HepG2 (cell line): ENCODE data around the gene OR1M1. TPM values are rescaled to one million over a fixed set of nuclear protein-coding genes. Genes with fewer than 3 reads are reported as not detected.
"Not testable (repeated sequence)": the region's sequence is repeated elsewhere in the genome, so short reads cannot be mapped to it uniquely, and the experiment has no call there.

Source experiments
- ATAC-seq: fragments of 200-7000 bp; cut with Tn5 transposase; 3 replicates; pipeline ENCODE4 v1.9.1; 2020; ENCODE audit warnings: mild to moderate bottlenecking, moderate library complexity
- BruUV-seq: library from RNA; stranded (reverse); fragments of 400-500 nt; replicated peaks from 2 replicates; lab custom pipeline; 2021; lab: Mats Ljungman, UMichigan
- CTCF ChIA-PET: fragments of 300-600 bp; formaldehyde crosslinking; extraction: SDS; loops from one replicate; lab custom pipeline; 2021; ENCODE audit warnings: low total read pairs, inconsistent platforms, low intra/inter-chr PET ratio; lab: Yijun Ruan, JAX
- POLR2A ChIA-PET: fragments of 350-600 bp; sonication (Branson Sonifier 250); formaldehyde crosslinking; loops from one replicate; lab custom pipeline; 2020; ENCODE audit warnings: antibody characterized with exemption, inconsistent platforms; lab: Yijun Ruan, JAX
- DNase-seq: peaks from one replicate; pipeline ENCODE4 v3.0.0-alpha.2; 2015; ENCODE audit warnings: low spot score
- FAIRE-seq: peaks from 3 replicates; lab custom pipeline; 2011; peaks lifted over from hg19 to GRCh38; lab: Jason Lieb, UNC
- H2AFZ ChIP-seq: one replicate; pipeline ENCODE4 v1.6.1; 2011; ENCODE audit warnings: low read length, inconsistent platforms
- H3K27ac ChIP-seq: fragments of 300-600 bp; 3 replicates; pipeline ENCODE4 v1.8.0; 2011; ENCODE audit warnings: mixed run types, mild to moderate bottlenecking, mixed read lengths, low read length, inconsistent platforms; ENCODE audit not compliant: insufficient read depth; ENCODE audit errors: extremely low read length
- H3K27me3 ChIP-seq, 2 experiments: fragments of 200-600 bp in 1 of 2; 2 replicates in 1 of 2; 3 replicates in 1 of 2; pipeline versions ENCODE4 v1.6.0 to v1.8.0; 2011; ENCODE audit warnings: low read length in 2 of 2, mild to moderate bottlenecking in 2 of 2, moderate library complexity in 2 of 2, inconsistent platforms in 1 of 2; ENCODE audit not compliant: insufficient read depth in 2 of 2, control insufficient read depth in 1 of 2
- H3K36me3 ChIP-seq, 2 experiments: fragments of 200-600 bp in 1 of 2; replicated peaks in 1 of 2; 2 replicates in 1 of 2; 3 replicates in 1 of 2; pipeline versions ENCODE4 v1.5.1 to v1.8.0; 2011; ENCODE audit warnings: low read length in 2 of 2, inconsistent platforms in 1 of 2; ENCODE audit not compliant: insufficient read depth in 2 of 2, control insufficient read depth in 1 of 2
- H3K4me1 ChIP-seq: 2 replicates; pipeline ENCODE4 v1.5.1; 2012; ENCODE audit warnings: low read length, inconsistent platforms; ENCODE audit not compliant: insufficient read depth
- H3K4me2 ChIP-seq: 2 replicates; pipeline ENCODE4 v1.6.0; 2011; ENCODE audit warnings: low read depth, low read length, inconsistent platforms
- H3K4me3 ChIP-seq, 3 experiments: fragments of 200-600 bp in 1 of 3; sonication (generic), shearing (Covaris generic) in 1 of 3; replicated peaks in 1 of 3; 2 replicates each; pipeline ENCODE4 v1.5.1; 2011 to 2016; ENCODE audit warnings: low read length in 3 of 3, inconsistent platforms in 2 of 3, low read depth in 2 of 3, mild to moderate bottlenecking in 2 of 3, control low read depth in 1 of 3, mixed read lengths in 1 of 3; ENCODE audit not compliant: insufficient read depth in 1 of 3
- H3K79me2 ChIP-seq: one replicate; pipeline ENCODE4 v1.6.1; 2011; ENCODE audit warnings: low read length, inconsistent platforms; ENCODE audit not compliant: insufficient read depth
- H3K9ac ChIP-seq: 2 replicates; pipeline ENCODE4 v1.6.0; 2011; ENCODE audit warnings: mild to moderate bottlenecking, low read depth, low read length, inconsistent platforms; ENCODE audit not compliant: insufficient read depth
- H3K9me3 ChIP-seq: 2 replicates; pipeline ENCODE4 v1.5.1; 2012; ENCODE audit warnings: mild to moderate bottlenecking, low read length
- H4K20me1 ChIP-seq: 2 replicates; pipeline ENCODE4 v1.6.0; 2011; ENCODE audit warnings: inconsistent platforms, mild to moderate bottlenecking, low read length, moderate library complexity; ENCODE audit not compliant: insufficient read depth
- USF2 ChIP-seq, 2 experiments: sonication (generic) in 1 of 2; formaldehyde crosslinking in 1 of 2; IDR thresholded peaks; 2 replicates each; pipeline versions ENCODE4 v1.5.1 to v1.6.1; 2011 to 2020; ENCODE audit warnings: borderline replicate concordance in 1 of 2, low read depth in 1 of 2, low read length in 1 of 2, mild to moderate bottlenecking in 1 of 2, missing genetic modification reagents in 1 of 2, moderate library complexity in 1 of 2
- ZNF121 ChIP-seq: sonication (generic); formaldehyde crosslinking; IDR thresholded peaks from 2 replicates; pipeline ENCODE4 v1.5.0; 2020; ENCODE audit warnings: mild to moderate bottlenecking, missing genetic modification reagents
- ZNF768 ChIP-seq: sonication (generic); formaldehyde crosslinking; IDR thresholded peaks from 2 replicates; pipeline ENCODE4 v1.4.0; 2020; ENCODE audit warnings: missing genetic modification reagents
- WGBS: methylation state at CpG from one replicate; pipeline ENCODE4 v1.1.6; 2017; ENCODE audit warnings: low lambda C conversion rate; 5-methylcytosine and 5-hydroxymethylcytosine counted together
- in situ Hi-C: cut with HindIII; loops from 2 replicates; pipeline ENCODE4 v1.10.0; 2017; ENCODE audit warnings: low pct_unique_long_range_greater_than_20kb; ENCODE audit not compliant: extremely low pct_ligation_motif_present
- intact Hi-C: fragments of 100-400 bp; cut with micrococcal nuclease; formaldehyde crosslinking; loops from one replicate; pipeline ENCODE4 v1.10.0; 2022; ENCODE audit not compliant: unreplicated experiment
- polyA plus RNA-seq, 8 experiments: library from polyadenylated mRNA; depleted of rRNA in 3 of 8; stranded (reverse) in 7 of 8; unstranded in 1 of 8; fragments of >200 nt; fragmentation: Illumina TruSeq in 4 of 8; extraction: Trizol in 4 of 8; gene quantifications; 2 replicates each; pipeline versions ENCODE4 v1.2.1 to v1.2.3, GENCODE V29; 2011 to 2016; ENCODE audit warnings: low read depth in 4 of 8, missing spikeins in 1 of 8, mixed read lengths in 1 of 8; ENCODE audit not compliant: insufficient read depth in 1 of 8
- total RNA-seq, 5 experiments: library from RNA; depleted of rRNA; stranded (reverse); fragments of >200 nt; fragmentation: Illumina TruSeq; extraction: Trizol; gene quantifications; 2 replicates each; pipeline ENCODE4 v1.2.3, GENCODE V29; 2016; ENCODE audit warnings: low read depth in 1 of 5
- TF ChIP-seq, protein P1 (sequence below): sonication (generic); formaldehyde crosslinking; IDR thresholded peaks from 2 replicates; pipeline ENCODE4 v1.8.1; 2023; ENCODE audit warnings: mild to moderate bottlenecking, missing genetic modification reagents, borderline replicate concordance
- TF ChIP-seq, protein P2 (sequence below): sonication (generic); formaldehyde crosslinking; IDR thresholded peaks from 2 replicates; pipeline ENCODE4 v1.4.0; 2020; ENCODE audit warnings: missing genetic modification reagents

The OR1M1 gene
- total and polyA plus RNA-seq, 2 of the 13 experiments (the other 11 are each of a cell fraction or from before 2014, with no cell fraction given) = not detected

DNA sequence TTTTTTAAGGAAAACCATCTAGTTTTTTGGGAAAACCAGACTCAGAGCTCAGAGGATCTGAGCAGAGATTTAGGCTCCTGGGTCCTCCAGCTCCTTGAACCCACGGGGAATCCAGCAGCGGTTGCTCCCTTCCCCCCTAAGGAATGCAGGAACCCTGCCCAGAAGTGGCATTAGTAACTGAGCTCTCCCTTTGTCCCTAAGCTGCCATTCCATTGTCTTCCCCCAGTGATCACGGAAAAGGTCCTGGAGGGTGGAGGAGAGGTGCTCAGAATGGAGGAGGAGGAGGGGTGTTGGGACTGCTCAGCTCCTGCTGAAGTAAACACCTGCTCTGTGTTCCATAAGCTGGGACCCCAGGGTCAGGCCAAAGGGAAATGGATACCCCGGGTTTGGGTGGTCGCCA, 16.8 kb upstream of the OR1M1 start:
- Histone ChIP-seq H2AFZ (no peak overlapping the region), H3K4me3 (no peak overlapping the region), H3K9me3 (no peaks in the 10 kb centered on the region), H3K79me2 (no peaks in the 10 kb centered on the region), H3K4me1 (no peaks in the 10 kb centered on the region), H4K20me1 (no peaks in the 10 kb centered on the region), H3K36me3 (no peaks in the 10 kb centered on the region)
- in situ Hi-C loops = no loop called here
- intact Hi-C loops = no loop called here
- ATAC-seq (no peak), FAIRE-seq (no peak)
- no TSS peak for BruUV-seq
- TF ChIP-seq, protein P1, sequence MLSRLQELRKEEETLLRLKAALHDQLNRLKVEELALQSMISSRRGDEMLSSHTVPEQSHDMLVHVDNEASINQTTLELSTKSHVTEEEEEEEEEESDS = no peak
- TF ChIP-seq, protein P2, sequence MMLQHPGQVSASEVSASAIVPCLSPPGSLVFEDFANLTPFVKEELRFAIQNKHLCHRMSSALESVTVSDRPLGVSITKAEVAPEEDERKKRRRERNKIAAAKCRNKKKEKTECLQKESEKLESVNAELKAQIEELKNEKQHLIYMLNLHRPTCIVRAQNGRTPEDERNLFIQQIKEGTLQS = no peak
- TF ChIP-seq USF2 (IDR thresholded peaks at IDR 0.05; ENCODE audit: low read depth, low read length) = no peak
- TF ChIP-seq USF2 (CRISPR knock-in tag; IDR thresholded peaks at IDR 0.05; ENCODE audit: borderline replicate concordance) = no peak
- TF ChIP-seq ZNF121 (CRISPR knock-in tag) = no peak
- TF ChIP-seq, all 625 proteins: peak for 0
- Histone ChIP-seq H3K27ac (no peak overlapping the region), H3K9ac (no peak overlapping the region), H3K27me3 (no peaks in the 10 kb centered on the region), H3K4me2 (no peak overlapping the region)
- ChIA-PET CTCF (no interaction called here), POLR2A (no interaction called here)
- DNase-seq = no peak
- 25% methylated on average over 5 of the region's 5 CpGs for WGBS

DNA sequence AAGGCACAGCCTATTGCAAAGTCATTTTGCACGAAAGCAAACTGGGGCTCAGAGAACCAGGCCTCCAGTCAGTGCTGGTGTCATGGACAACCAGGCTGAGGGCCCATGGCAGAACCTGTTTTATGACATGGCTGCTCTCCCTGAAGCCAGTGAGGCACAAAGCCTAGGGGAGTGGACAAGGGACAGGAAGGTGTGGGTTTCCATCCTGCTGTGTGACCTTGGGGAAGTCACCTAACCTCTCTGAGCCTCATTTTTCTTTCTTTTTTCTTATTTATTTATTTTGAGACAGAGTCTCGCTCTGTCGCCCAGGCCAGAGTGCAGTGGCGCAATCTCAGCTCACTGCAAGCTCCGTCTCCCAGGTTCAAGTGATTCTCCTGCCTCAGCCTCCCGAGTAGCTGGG, 15.1 kb upstream of the OR1M1 start:
- H3K4me2 ChIP-seq, intact Hi-C loops, ATAC-seq, CTCF ChIA-PET, H3K9me3 ChIP-seq, DNase-seq, H3K27me3 ChIP-seq, POLR2A ChIA-PET, H4K20me1 ChIP-seq, H3K79me2 ChIP-seq, BruUV-seq, in situ Hi-C loops, FAIRE-seq, H3K4me3 ChIP-seq, H3K27ac ChIP-seq, H3K4me1 ChIP-seq: not testable (repeated sequence)
- 64% methylated on average over 6 of the region's 6 CpGs for WGBS
- peak; percentile 92 for TF ChIP-seq ZNF768 (CRISPR knock-in tag)
- TF ChIP-seq, all 625 proteins: peak for 1; not testable (repeated sequence) for 624
- not testable (repeated sequence) for H2AFZ ChIP-seq, H3K36me3 ChIP-seq, H3K9ac ChIP-seq
